WTC11 (cell line): ENCODE data around the gene SMYD1.

Experiments used
- ATF3 ChIP-seq: sonication (generic); formaldehyde crosslinking; conservative IDR thresholded peaks from 2 replicates; pipeline ENCODE4 v1.8.1; 2022; ENCODE audit warnings: mild to moderate bottlenecking, missing genetic modification reagents
- CTCF ChIP-seq: fragments of 200-600 bp; IDR thresholded peaks from 2 replicates; pipeline ENCODE4 v1.8.0; 2022; ENCODE audit warnings: antibody characterized with exemption
- E2F1 ChIP-seq: sonication (generic); formaldehyde crosslinking; IDR thresholded peaks from 2 replicates; pipeline ENCODE4 v1.8.0; 2022; ENCODE audit warnings: mild to moderate bottlenecking, missing genetic modification reagents
- ELF4 ChIP-seq: sonication (generic); formaldehyde crosslinking; IDR thresholded peaks from 2 replicates; pipeline ENCODE4 v1.8.1; 2022; ENCODE audit warnings: low read depth, mild to moderate bottlenecking, moderate library complexity, missing genetic modification reagents
- GABPB1 ChIP-seq: sonication (generic); formaldehyde crosslinking; IDR thresholded peaks from 2 replicates; pipeline ENCODE4 v1.8.1; 2023; ENCODE audit warnings: mild to moderate bottlenecking, missing genetic modification reagents
- JUN ChIP-seq: sonication (generic); formaldehyde crosslinking; IDR thresholded peaks from 2 replicates; pipeline ENCODE4 v1.8.0; 2023; ENCODE audit warnings: mild to moderate bottlenecking, missing genetic modification reagents
- MAX ChIP-seq: sonication (generic); formaldehyde crosslinking; IDR thresholded peaks from 2 replicates; pipeline ENCODE4 v1.8.0; 2022; ENCODE audit warnings: mild to moderate bottlenecking, missing genetic modification reagents
- NFYB ChIP-seq: sonication (generic); formaldehyde crosslinking; conservative IDR thresholded peaks from 2 replicates; pipeline ENCODE4 v1.8.0; 2022; ENCODE audit warnings: low read depth, missing genetic modification reagents
- RELA ChIP-seq: sonication (generic); formaldehyde crosslinking; IDR thresholded peaks from 2 replicates; pipeline ENCODE4 v1.8.1; 2022; ENCODE audit warnings: missing genetic modification reagents, mild to moderate bottlenecking, borderline replicate concordance
- SMAD4 ChIP-seq: sonication (generic); formaldehyde crosslinking; IDR thresholded peaks from 2 replicates; pipeline ENCODE4 v1.8.0; 2022; ENCODE audit warnings: mild to moderate bottlenecking, missing genetic modification reagents
- ZNF281 ChIP-seq: sonication (generic); formaldehyde crosslinking; IDR thresholded peaks from 2 replicates; pipeline ENCODE4 v1.8.0; 2023; ENCODE audit warnings: mild to moderate bottlenecking, missing genetic modification reagents

- TF ChIP-seq CTCF = no peak
- TF ChIP-seq GABPB1 (CRISPR knock-in tag) = no peak
- TF ChIP-seq ELF4 (CRISPR knock-in tag) = no peak
- no peak for TF ChIP-seq JUN (CRISPR knock-in tag)
- TF ChIP-seq NFYB (CRISPR knock-in tag) = no peak
- TF ChIP-seq E2F1 (CRISPR knock-in tag) = no peak
- TF ChIP-seq ATF3 (CRISPR knock-in tag) = no peak
- no peak for TF ChIP-seq MAX (CRISPR knock-in tag)
- no peak for TF ChIP-seq ZNF281 (CRISPR knock-in tag)
- no peak for TF ChIP-seq SMAD4 (CRISPR knock-in tag)
- no peak for TF ChIP-seq RELA (CRISPR knock-in tag)
Observed at GRCh38 chr2:88038263-88039105, 29.1 kb upstream of the SMYD1 start.
